Muscle layer of duodenum (tissue), 2 donors: Measurements from ENCODE around the gene PRDM5.
"Not testable (repeated sequence)": the region's sequence is repeated elsewhere in the genome, so short reads cannot be mapped to it uniquely, and the experiment has no call there.

Experiments used
- H3K27ac ChIP-seq: one replicate; pipeline ENCODE4 v1.7.0; 2013; ENCODE audit warnings: mild to moderate bottlenecking, low read length
- H3K27me3 ChIP-seq: one replicate; pipeline ENCODE4 v1.7.0; 2013; ENCODE audit warnings: low read depth, mild to moderate bottlenecking, control low read depth, low read length
- H3K36me3 ChIP-seq, 2 donors: one replicate each; pipeline ENCODE4 v1.7.0; 2013; ENCODE audit warnings: low read length in 2 of 2, control low read depth in 1 of 2, mild to moderate bottlenecking in 1 of 2; ENCODE audit not compliant: insufficient read depth in 2 of 2, control insufficient read depth in 1 of 2
- H3K4me1 ChIP-seq, 2 donors: one replicate each; pipeline ENCODE4 v1.7.0; 2013; ENCODE audit warnings: low read length in 2 of 2, mild to moderate bottlenecking in 2 of 2, control low read depth in 1 of 2, moderate library complexity in 1 of 2; ENCODE audit not compliant: insufficient read depth in 2 of 2, control insufficient read depth in 1 of 2
- H3K4me3 ChIP-seq, 2 donors: one replicate each; pipeline ENCODE4 v1.7.0; 2013; ENCODE audit warnings: low read length in 2 of 2, low read depth in 1 of 2, mild to moderate bottlenecking in 1 of 2
- H3K9me3 ChIP-seq, 2 donors: one replicate each; pipeline ENCODE4 v1.7.0; 2013; ENCODE audit warnings: low read length in 2 of 2, control low read depth in 1 of 2, mild to moderate bottlenecking in 1 of 2; ENCODE audit not compliant: control insufficient read depth in 1 of 2
- donor health status: healthy.

Gene PRDM5

DNA sequence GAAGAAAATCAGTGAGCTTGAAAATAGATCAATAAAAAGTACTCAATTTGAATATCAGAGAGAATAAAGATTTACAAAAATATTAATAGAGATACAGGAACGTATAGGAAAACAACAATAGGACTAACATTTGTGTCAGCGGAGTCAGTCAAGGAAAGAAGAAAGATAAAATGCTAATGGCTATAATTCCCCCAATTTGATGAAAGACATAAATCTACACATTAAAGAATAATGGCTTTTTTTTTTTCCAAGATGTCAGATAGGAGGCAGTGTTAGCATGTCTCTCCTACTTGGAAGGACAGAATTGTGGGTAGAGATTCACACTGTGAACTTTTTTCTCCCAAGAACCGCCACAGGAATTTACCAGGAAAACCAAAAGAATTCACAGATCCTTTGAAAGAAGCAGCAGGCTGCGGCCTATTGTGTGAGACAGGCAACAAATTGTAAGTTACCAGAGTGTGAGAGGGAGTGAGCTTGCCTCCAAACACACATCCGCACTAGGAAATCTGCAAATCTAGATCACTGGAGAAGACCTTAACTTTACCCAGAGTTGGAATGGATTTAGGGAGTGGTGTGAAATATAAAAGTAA lies 249.9 kb downstream of the PRDM5 start:
- H3K4me3 ChIP-seq = no peak overlapping the region
- no peaks in the 10 kb centered on the region for H3K4me1 ChIP-seq
- H3K27ac ChIP-seq = no peak overlapping the region

GRCh38 chr4:120672076-120672475 lies 250.4 kb downstream of the PRDM5 start:
- Histone ChIP-seq H3K9me3 (peaks cover 0 to 10% of the 10 kb centered on the region in 2 donors), H3K27ac (no peak overlapping the region), H3K4me1 (no peaks in the 10 kb centered on the region), H3K4me3 (no peak overlapping the region), H3K36me3 (peaks cover 0 to 3% of the 10 kb centered on the region in 2 donors), H3K27me3 (no peaks in the 10 kb centered on the region)

More for the DNA sequence above, 249.9 kb downstream of the PRDM5 start:
- peaks cover 0 to 3% of the 10 kb centered on the region in 2 donors for H3K36me3 ChIP-seq
- peaks cover 0 to 10% of the 10 kb centered on the region in 2 donors for H3K9me3 ChIP-seq
- no peaks in the 10 kb centered on the region for H3K27me3 ChIP-seq

- Histone ChIP-seq H3K27ac (no peak overlapping the region), H3K27me3 (no peaks in the 10 kb centered on the region), H3K36me3 (peaks cover 0 to 3% of the 10 kb centered on the region in 2 donors), H3K9me3 (peaks cover 0 to 10% of the 10 kb centered on the region in 2 donors), H3K4me1 (no peaks in the 10 kb centered on the region), H3K4me3 (no peak overlapping the region)
These were observed 251.0 kb downstream of the PRDM5 start for GRCh38 chr4:120671538-120671937.

GRCh38 chr4:120667102-120667501 lies 255.4 kb downstream of the PRDM5 start:
- no peaks in the 10 kb centered on the region for H3K9me3 ChIP-seq
- no peak overlapping the region for H3K27ac ChIP-seq
- no peak overlapping the region for H3K4me3 ChIP-seq
- no peaks in the 10 kb centered on the region for H3K27me3 ChIP-seq
- no peaks in the 10 kb centered on the region for H3K4me1 ChIP-seq
- H3K36me3 ChIP-seq = peaks cover 0 to 3% of the 10 kb centered on the region in 2 donors

DNA sequence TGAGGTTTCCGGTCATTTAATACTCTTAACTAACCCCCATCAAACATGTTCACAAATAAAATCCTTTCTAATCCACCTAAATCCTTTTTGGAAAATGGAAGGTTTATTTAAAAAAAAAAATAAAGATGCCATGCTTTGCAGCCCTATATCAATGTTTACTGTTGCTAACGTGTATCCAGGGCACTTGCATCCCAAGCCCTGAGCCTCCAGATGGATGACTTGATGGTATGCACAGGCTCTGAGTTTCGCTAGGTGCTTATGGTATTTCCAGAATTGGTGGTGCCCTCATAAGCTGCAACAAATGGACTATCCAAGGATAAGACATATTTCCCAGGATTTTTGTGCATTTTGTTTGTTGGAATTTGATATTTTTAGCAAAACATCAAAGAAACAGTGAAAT lies 257.7 kb downstream of the PRDM5 start:
- Histone ChIP-seq H3K9me3 (no peaks in the 10 kb centered on the region), H3K4me3 (no peak overlapping the region), H3K36me3 (no peaks in the 10 kb centered on the region), H3K27me3 (no peaks in the 10 kb centered on the region), H3K27ac (no peak overlapping the region), H3K4me1 (no peaks in the 10 kb centered on the region)

DNA sequence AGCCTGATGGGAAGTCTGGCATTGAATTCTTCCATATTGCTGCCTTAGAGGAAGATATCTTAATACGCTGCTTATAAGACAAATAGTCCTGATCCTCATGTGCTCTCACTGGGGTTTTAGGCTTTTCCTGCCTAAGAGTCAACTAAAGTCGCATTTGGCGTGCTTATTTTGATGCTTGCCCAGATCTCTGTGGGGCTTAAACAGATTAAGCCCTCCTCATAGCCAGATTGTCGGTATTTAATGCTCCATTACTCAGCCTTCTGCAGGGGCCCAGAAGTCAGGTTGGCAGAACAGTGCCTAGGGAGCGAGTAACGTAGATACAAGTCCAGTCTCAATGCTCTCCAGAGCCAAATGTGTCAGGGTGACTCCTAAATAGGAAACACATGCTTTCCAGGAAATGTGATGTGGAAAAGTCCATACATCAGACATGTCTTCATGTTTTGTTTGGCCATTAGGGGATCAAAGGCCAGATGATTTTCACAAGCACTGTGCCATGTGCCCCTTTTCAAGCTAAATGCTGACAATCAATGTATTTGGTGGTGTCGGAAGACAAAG lies 262.8 kb downstream of the PRDM5 start:
- no peaks in the 10 kb centered on the region for H3K36me3 ChIP-seq
- H3K4me1 ChIP-seq = no peaks in the 10 kb centered on the region
- H3K27ac ChIP-seq = no peak overlapping the region
- no peaks in the 10 kb centered on the region for H3K9me3 ChIP-seq
- no peak overlapping the region for H3K4me3 ChIP-seq
- no peaks in the 10 kb centered on the region for H3K27me3 ChIP-seq

- Histone ChIP-seq H3K36me3 (no peaks in the 10 kb centered on the region), H3K9me3 (no peaks in the 10 kb centered on the region)
These were observed 263.8 kb downstream of the PRDM5 start for GRCh38 chr4:120658772-120659171.

DNA sequence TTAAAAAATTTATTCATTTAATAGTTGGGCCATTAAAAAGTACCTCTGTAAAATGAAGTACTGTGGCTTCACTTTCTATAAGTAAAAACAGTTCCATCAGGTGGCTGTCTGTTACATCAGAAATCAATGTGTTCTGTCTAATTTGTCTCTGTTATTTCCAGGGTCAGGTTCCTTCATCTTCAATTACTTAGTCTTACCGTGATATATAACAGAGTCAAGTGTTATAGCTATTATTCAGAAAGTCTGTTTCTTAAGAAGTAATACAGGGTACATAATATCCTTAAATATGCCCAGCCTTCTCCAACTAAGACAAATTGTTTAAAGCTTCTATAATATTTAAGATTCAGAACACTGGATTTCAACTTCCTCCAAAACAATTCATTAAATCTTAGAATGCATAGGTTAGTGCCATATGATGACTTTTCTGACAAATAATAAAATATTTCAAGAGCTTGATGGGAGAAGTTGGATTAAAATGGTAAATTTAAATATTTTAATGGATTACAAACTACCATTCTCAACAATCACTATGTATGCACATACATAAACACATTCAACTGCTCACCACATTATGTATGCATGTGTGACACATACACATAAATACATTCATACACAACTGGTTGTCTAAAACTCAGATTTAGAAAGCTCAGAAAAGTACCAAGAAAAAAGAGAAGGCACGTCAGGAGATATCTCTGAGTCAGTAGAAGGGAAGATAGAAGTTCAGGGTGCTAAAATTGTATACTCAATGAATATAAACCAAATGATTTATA lies 268.5 kb downstream of the PRDM5 start:
- Histone ChIP-seq H3K27me3 (no peaks in the 10 kb centered on the region), H3K27ac (no peak overlapping the region), H3K36me3 (no peaks in the 10 kb centered on the region), H3K4me1 (no peaks in the 10 kb centered on the region), H3K9me3 (no peaks in the 10 kb centered on the region), H3K4me3 (no peak overlapping the region)

More at GRCh38 chr4:120658772-120659171, 263.8 kb downstream of the PRDM5 start:
- Histone ChIP-seq H3K27ac (no peak overlapping the region), H3K27me3 (no peaks in the 10 kb centered on the region), H3K4me3 (no peak overlapping the region), H3K4me1 (no peaks in the 10 kb centered on the region)

- H3K36me3 ChIP-seq, H3K27ac ChIP-seq, H3K4me1 ChIP-seq, H3K9me3 ChIP-seq, H3K27me3 ChIP-seq, H3K4me3 ChIP-seq: not testable (repeated sequence)
These were observed 274.2 kb downstream of the PRDM5 start for GRCh38 chr4:120648336-120648735.
